HepG2 (cell line): ENCODE measurements around the gene ABCG1. TPM values are rescaled to one million over a fixed set of nuclear protein-coding genes. Genes with fewer than 3 reads are reported as not detected.

ENCODE experiments used
- ATAC-seq: fragments of 200-7000 bp; cut with Tn5 transposase; 3 replicates; pipeline ENCODE4 v1.9.1; 2020; ENCODE audit warnings: mild to moderate bottlenecking, moderate library complexity
- BruUV-seq: library from RNA; stranded (reverse); fragments of 400-500 nt; replicated peaks from 2 replicates; lab custom pipeline; 2021; lab: Mats Ljungman, UMichigan
- CTCF ChIA-PET: fragments of 300-600 bp; formaldehyde crosslinking; extraction: SDS; loops from one replicate; lab custom pipeline; 2021; ENCODE audit warnings: low total read pairs, inconsistent platforms, low intra/inter-chr PET ratio; lab: Yijun Ruan, JAX
- POLR2A ChIA-PET: fragments of 350-600 bp; sonication (Branson Sonifier 250); formaldehyde crosslinking; loops from one replicate; lab custom pipeline; 2020; ENCODE audit warnings: antibody characterized with exemption, inconsistent platforms; lab: Yijun Ruan, JAX
- DNase-seq: peaks from one replicate; pipeline ENCODE4 v3.0.0-alpha.2; 2015; ENCODE audit warnings: low spot score
- FAIRE-seq: peaks from 3 replicates; lab custom pipeline; 2011; peaks lifted over from hg19 to GRCh38; lab: Jason Lieb, UNC
- H2AFZ ChIP-seq: one replicate; pipeline ENCODE4 v1.6.1; 2011; ENCODE audit warnings: low read length, inconsistent platforms
- H3K27ac ChIP-seq: fragments of 300-600 bp; 3 replicates; pipeline ENCODE4 v1.8.0; 2011; ENCODE audit warnings: mixed run types, mild to moderate bottlenecking, mixed read lengths, low read length, inconsistent platforms; ENCODE audit not compliant: insufficient read depth; ENCODE audit errors: extremely low read length
- H3K27me3 ChIP-seq, 2 experiments: fragments of 200-600 bp in 1 of 2; 2 replicates in 1 of 2; 3 replicates in 1 of 2; pipeline versions ENCODE4 v1.6.0 to v1.8.0; 2011; ENCODE audit warnings: low read length in 2 of 2, mild to moderate bottlenecking in 2 of 2, moderate library complexity in 2 of 2, inconsistent platforms in 1 of 2; ENCODE audit not compliant: insufficient read depth in 2 of 2, control insufficient read depth in 1 of 2
- H3K36me3 ChIP-seq, 2 experiments: fragments of 200-600 bp in 1 of 2; replicated peaks in 1 of 2; 2 replicates in 1 of 2; 3 replicates in 1 of 2; pipeline versions ENCODE4 v1.5.1 to v1.8.0; 2011; ENCODE audit warnings: low read length in 2 of 2, inconsistent platforms in 1 of 2; ENCODE audit not compliant: insufficient read depth in 2 of 2, control insufficient read depth in 1 of 2
- H3K4me1 ChIP-seq: 2 replicates; pipeline ENCODE4 v1.5.1; 2012; ENCODE audit warnings: low read length, inconsistent platforms; ENCODE audit not compliant: insufficient read depth
- H3K4me2 ChIP-seq: 2 replicates; pipeline ENCODE4 v1.6.0; 2011; ENCODE audit warnings: low read depth, low read length, inconsistent platforms
- H3K4me3 ChIP-seq, 3 experiments: fragments of 200-600 bp in 1 of 3; sonication (generic), shearing (Covaris generic) in 1 of 3; replicated peaks in 1 of 3; 2 replicates each; pipeline ENCODE4 v1.5.1; 2011 to 2016; ENCODE audit warnings: low read length in 3 of 3, inconsistent platforms in 2 of 3, low read depth in 2 of 3, mild to moderate bottlenecking in 2 of 3, control low read depth in 1 of 3, mixed read lengths in 1 of 3; ENCODE audit not compliant: insufficient read depth in 1 of 3
- H3K79me2 ChIP-seq: one replicate; pipeline ENCODE4 v1.6.1; 2011; ENCODE audit warnings: low read length, inconsistent platforms; ENCODE audit not compliant: insufficient read depth
- H3K9ac ChIP-seq: 2 replicates; pipeline ENCODE4 v1.6.0; 2011; ENCODE audit warnings: mild to moderate bottlenecking, low read depth, low read length, inconsistent platforms; ENCODE audit not compliant: insufficient read depth
- H3K9me3 ChIP-seq: 2 replicates; pipeline ENCODE4 v1.5.1; 2012; ENCODE audit warnings: mild to moderate bottlenecking, low read length
- H4K20me1 ChIP-seq: 2 replicates; pipeline ENCODE4 v1.6.0; 2011; ENCODE audit warnings: inconsistent platforms, mild to moderate bottlenecking, low read length, moderate library complexity; ENCODE audit not compliant: insufficient read depth
- HNRNPLL ChIP-seq: fragments of 200-400 bp; formaldehyde crosslinking; IDR thresholded peaks from 2 replicates; pipeline ENCODE4 v1.6.1; 2017; ENCODE audit warnings: mild to moderate bottlenecking, low read depth, low read length; ENCODE audit not compliant: poor library complexity, severe bottlenecking
- MAFF ChIP-seq: IDR thresholded peaks from 2 replicates; pipeline ENCODE4 v1.6.1; 2011; ENCODE audit warnings: low read depth, low read length, improper control_type of control experiment
- MAFK ChIP-seq, 2 experiments: IDR thresholded peaks in 1 of 2; conservative IDR thresholded peaks in 1 of 2; 2 replicates each; pipeline ENCODE4 v1.6.1; 2011; ENCODE audit warnings: improper control_type of control experiment in 2 of 2, low read length in 2 of 2
- MED13 ChIP-seq: sonication (generic); formaldehyde crosslinking; IDR thresholded peaks from 2 replicates; pipeline ENCODE4 v1.5.0; 2020; ENCODE audit warnings: missing genetic modification reagents
- MEIS2 ChIP-seq: sonication (generic); formaldehyde crosslinking; IDR thresholded peaks from 2 replicates; pipeline ENCODE4 v1.9.0; 2021; ENCODE audit warnings: mild to moderate bottlenecking, missing genetic modification reagents
- NFYB ChIP-seq: sonication (generic); formaldehyde crosslinking; IDR thresholded peaks from 2 replicates; pipeline ENCODE4 v1.4.0; 2020; ENCODE audit warnings: missing genetic modification reagents
- NR1H2 ChIP-seq: sonication (generic); formaldehyde crosslinking; IDR thresholded peaks from 2 replicates; pipeline ENCODE4 v1.8.1; 2022; ENCODE audit warnings: low read depth, missing genetic modification reagents, borderline replicate concordance
- RFXAP ChIP-seq: sonication (generic); formaldehyde crosslinking; IDR thresholded peaks from 2 replicates; pipeline ENCODE4 v1.4.0; 2020; ENCODE audit warnings: missing genetic modification reagents, borderline replicate concordance
- RXRA ChIP-seq: sonication (generic); formaldehyde crosslinking; IDR thresholded peaks from 2 replicates; pipeline ENCODE4 v1.5.1; 2020; ENCODE audit warnings: missing genetic modification reagents
- ZNF143 ChIP-seq: sonication (generic); formaldehyde crosslinking; IDR thresholded peaks from 2 replicates; pipeline ENCODE4 v1.4.0; 2020; ENCODE audit warnings: missing genetic modification reagents
- ZNF501 ChIP-seq: sonication (generic); formaldehyde crosslinking; IDR thresholded peaks from 2 replicates; pipeline ENCODE4 v1.5.1; 2020; ENCODE audit warnings: mild to moderate bottlenecking, moderate library complexity, missing genetic modification reagents
- WGBS: methylation state at CpG from one replicate; pipeline ENCODE4 v1.1.6; 2017; ENCODE audit warnings: low lambda C conversion rate; 5-methylcytosine and 5-hydroxymethylcytosine counted together
- in situ Hi-C: cut with HindIII; loops from 2 replicates; pipeline ENCODE4 v1.10.0; 2017; ENCODE audit warnings: low pct_unique_long_range_greater_than_20kb; ENCODE audit not compliant: extremely low pct_ligation_motif_present
- intact Hi-C: fragments of 100-400 bp; cut with micrococcal nuclease; formaldehyde crosslinking; loops from one replicate; pipeline ENCODE4 v1.10.0; 2022; ENCODE audit not compliant: unreplicated experiment
- polyA plus RNA-seq, 8 experiments: library from polyadenylated mRNA; depleted of rRNA in 3 of 8; stranded (reverse) in 7 of 8; unstranded in 1 of 8; fragments of >200 nt; fragmentation: Illumina TruSeq in 4 of 8; extraction: Trizol in 4 of 8; gene quantifications; 2 replicates each; pipeline versions ENCODE4 v1.2.1 to v1.2.3, GENCODE V29; 2011 to 2016; ENCODE audit warnings: low read depth in 4 of 8, missing spikeins in 1 of 8, mixed read lengths in 1 of 8; ENCODE audit not compliant: insufficient read depth in 1 of 8
- total RNA-seq, 5 experiments: library from RNA; depleted of rRNA; stranded (reverse); fragments of >200 nt; fragmentation: Illumina TruSeq; extraction: Trizol; gene quantifications; 2 replicates each; pipeline ENCODE4 v1.2.3, GENCODE V29; 2016; ENCODE audit warnings: low read depth in 1 of 5
- TF ChIP-seq, protein P1 (sequence below): sonication (generic); formaldehyde crosslinking; IDR thresholded peaks from 2 replicates; pipeline ENCODE4 v1.5.1; 2020; ENCODE audit warnings: mild to moderate bottlenecking, missing genetic modification reagents, moderate library complexity
- TF ChIP-seq, protein P2 (sequence below): IDR thresholded peaks from 2 replicates; pipeline ENCODE4 v1.4.0; 2020; ENCODE audit warnings: mild to moderate bottlenecking, missing genetic modification reagents
- TF ChIP-seq, protein P3 (sequence below): IDR thresholded peaks from 2 replicates; pipeline ENCODE4 v1.6.1; 2016; ENCODE audit warnings: missing compliant biosample characterization, missing genetic modification reagents, borderline replicate concordance

Gene ABCG1
- total and polyA plus RNA-seq, 2 of the 13 experiments (the other 11 are each of a cell fraction or from before 2014, with no cell fraction given) = 0.04 TPM; not detected in 1

DNA sequence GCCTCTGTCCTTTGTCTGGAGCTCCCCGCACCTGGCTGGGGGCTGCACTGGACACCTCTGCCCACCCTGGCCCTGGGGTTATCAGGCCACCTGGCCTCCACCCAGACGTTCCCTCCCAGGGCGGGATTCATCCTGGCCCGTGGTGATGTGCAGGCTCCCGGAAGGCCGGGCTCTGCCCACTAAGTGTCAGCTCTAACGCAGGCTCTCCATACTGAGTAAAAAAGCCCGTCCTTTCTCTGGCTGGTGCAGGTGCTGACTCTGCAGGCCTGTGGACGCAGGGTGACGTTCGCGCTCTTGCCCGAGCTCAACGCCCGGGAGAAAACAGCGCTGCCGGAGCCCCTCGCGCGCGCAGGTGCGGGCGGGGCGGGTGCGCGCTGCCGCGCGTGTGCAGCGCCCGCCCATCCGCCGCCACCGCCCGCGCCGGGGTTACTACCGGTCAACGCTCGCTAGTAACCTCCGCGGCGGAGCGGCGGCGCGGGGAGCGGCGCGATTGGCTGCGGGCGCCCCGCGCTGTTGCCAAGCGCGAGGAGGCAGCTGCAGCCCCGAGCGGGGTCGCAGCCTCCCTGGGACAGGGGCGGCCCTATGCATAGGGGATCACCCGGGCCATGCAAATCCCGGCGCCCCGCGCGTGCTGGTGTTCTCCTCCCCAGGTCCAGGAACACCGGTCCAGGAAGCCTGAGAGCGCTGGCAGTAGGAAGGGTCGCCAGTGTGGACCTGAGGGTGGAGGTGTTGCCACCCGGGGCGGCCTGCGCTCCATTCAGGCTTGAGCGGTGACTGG is 15.7 kb downstream of the ABCG1 start:
- H4K20me1 ChIP-seq = no peaks in the 10 kb centered on the region
- no peaks in the 10 kb centered on the region for H3K79me2 ChIP-seq
- H3K9ac ChIP-seq = no peak overlapping the region
- H3K4me2 ChIP-seq = peak overlapping the region; percentile 73
- H3K36me3 ChIP-seq = no peaks in the 10 kb centered on the region
- CTCF ChIA-PET = no interaction called here
- FAIRE-seq = no peak
- peak overlapping the region in 2 of 3 experiments; percentile 25 to 62; a peak in 2 of 6 replicates for H3K4me3 ChIP-seq
- in situ Hi-C loops = no loop called here
- peaks cover 35% of the 10 kb centered on the region for H3K4me1 ChIP-seq
- DNase-seq = peak; percentile 4
- H3K27me3 ChIP-seq = peaks cover 0 to 66% of the 10 kb centered on the region in 2 experiments; a peak in 4 of 5 replicates
- H3K27ac ChIP-seq = no peak overlapping the region
- no peak overlapping the region for H2AFZ ChIP-seq
- intact Hi-C loops = no loop called here
- no TSS peak for BruUV-seq
- H3K9me3 ChIP-seq = no peaks in the 10 kb centered on the region
- POLR2A ChIA-PET = no interaction called here
- 16% methylated on average over 12 of the region's 73 CpGs for WGBS
- peak; percentile 85 for ATAC-seq
- peak; percentile 67 for TF ChIP-seq HNRNPLL
- peak; percentile 82 for TF ChIP-seq RXRA (CRISPR knock-in tag)
- TF ChIP-seq MAFF = peak; percentile 35; the same call in 1 of the 2 replicates
- 0 out of 2 replicates have a peak, but pooled peaks have one; percentile 22 for TF ChIP-seq ZNF501
- 0 out of 2 replicates have a peak, but pooled peaks have one; percentile 19 for TF ChIP-seq MEIS2
- TF ChIP-seq NFYB (CRISPR knock-in tag) = peak; percentile 38; the same call in 1 of the 2 replicates
- TF ChIP-seq, protein P1, sequence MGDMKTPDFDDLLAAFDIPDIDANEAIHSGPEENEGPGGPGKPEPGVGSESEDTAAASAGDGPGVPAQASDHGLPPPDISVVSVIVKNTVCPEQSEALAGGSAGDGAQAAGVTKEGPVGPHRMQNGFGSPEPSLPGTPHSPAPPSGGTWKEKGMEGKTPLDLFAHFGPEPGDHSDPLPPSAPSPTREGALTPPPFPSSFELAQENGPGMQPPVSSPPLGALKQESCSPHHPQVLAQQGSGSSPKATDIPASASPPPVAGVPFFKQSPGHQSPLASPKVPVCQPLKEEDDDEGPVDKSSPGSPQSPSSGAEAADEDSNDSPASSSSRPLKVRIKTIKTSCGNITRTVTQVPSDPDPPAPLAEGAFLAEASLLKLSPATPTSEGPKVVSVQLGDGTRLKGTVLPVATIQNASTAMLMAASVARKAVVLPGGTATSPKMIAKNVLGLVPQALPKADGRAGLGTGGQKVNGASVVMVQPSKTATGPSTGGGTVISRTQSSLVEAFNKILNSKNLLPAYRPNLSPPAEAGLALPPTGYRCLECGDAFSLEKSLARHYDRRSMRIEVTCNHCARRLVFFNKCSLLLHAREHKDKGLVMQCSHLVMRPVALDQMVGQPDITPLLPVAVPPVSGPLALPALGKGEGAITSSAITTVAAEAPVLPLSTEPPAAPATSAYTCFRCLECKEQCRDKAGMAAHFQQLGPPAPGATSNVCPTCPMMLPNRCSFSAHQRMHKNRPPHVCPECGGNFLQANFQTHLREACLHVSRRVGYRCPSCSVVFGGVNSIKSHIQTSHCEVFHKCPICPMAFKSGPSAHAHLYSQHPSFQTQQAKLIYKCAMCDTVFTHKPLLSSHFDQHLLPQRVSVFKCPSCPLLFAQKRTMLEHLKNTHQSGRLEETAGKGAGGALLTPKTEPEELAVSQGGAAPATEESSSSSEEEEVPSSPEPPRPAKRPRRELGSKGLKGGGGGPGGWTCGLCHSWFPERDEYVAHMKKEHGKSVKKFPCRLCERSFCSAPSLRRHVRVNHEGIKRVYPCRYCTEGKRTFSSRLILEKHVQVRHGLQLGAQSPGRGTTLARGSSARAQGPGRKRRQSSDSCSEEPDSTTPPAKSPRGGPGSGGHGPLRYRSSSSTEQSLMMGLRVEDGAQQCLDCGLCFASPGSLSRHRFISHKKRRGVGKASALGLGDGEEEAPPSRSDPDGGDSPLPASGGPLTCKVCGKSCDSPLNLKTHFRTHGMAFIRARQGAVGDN (CRISPR knock-in tag) = peak; percentile 42
- peak; percentile 39 to 47; a peak in 2 of 4 replicates for TF ChIP-seq MAFK (conservative IDR thresholded peaks at IDR 0.05 in 1 of 2, IDR thresholded peaks at IDR 0.05 in 1 of 2; ENCODE audit: low read length in 2 of 2)
- TF ChIP-seq NR1H2 (CRISPR knock-in tag) = peak; percentile 97
- TF ChIP-seq, protein P2, sequence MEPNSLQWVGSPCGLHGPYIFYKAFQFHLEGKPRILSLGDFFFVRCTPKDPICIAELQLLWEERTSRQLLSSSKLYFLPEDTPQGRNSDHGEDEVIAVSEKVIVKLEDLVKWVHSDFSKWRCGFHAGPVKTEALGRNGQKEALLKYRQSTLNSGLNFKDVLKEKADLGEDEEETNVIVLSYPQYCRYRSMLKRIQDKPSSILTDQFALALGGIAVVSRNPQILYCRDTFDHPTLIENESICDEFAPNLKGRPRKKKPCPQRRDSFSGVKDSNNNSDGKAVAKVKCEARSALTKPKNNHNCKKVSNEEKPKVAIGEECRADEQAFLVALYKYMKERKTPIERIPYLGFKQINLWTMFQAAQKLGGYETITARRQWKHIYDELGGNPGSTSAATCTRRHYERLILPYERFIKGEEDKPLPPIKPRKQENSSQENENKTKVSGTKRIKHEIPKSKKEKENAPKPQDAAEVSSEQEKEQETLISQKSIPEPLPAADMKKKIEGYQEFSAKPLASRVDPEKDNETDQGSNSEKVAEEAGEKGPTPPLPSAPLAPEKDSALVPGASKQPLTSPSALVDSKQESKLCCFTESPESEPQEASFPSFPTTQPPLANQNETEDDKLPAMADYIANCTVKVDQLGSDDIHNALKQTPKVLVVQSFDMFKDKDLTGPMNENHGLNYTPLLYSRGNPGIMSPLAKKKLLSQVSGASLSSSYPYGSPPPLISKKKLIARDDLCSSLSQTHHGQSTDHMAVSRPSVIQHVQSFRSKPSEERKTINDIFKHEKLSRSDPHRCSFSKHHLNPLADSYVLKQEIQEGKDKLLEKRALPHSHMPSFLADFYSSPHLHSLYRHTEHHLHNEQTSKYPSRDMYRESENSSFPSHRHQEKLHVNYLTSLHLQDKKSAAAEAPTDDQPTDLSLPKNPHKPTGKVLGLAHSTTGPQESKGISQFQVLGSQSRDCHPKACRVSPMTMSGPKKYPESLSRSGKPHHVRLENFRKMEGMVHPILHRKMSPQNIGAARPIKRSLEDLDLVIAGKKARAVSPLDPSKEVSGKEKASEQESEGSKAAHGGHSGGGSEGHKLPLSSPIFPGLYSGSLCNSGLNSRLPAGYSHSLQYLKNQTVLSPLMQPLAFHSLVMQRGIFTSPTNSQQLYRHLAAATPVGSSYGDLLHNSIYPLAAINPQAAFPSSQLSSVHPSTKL = no peak
- peak; percentile 97 for TF ChIP-seq RFXAP (CRISPR knock-in tag)
- TF ChIP-seq, protein P3, sequence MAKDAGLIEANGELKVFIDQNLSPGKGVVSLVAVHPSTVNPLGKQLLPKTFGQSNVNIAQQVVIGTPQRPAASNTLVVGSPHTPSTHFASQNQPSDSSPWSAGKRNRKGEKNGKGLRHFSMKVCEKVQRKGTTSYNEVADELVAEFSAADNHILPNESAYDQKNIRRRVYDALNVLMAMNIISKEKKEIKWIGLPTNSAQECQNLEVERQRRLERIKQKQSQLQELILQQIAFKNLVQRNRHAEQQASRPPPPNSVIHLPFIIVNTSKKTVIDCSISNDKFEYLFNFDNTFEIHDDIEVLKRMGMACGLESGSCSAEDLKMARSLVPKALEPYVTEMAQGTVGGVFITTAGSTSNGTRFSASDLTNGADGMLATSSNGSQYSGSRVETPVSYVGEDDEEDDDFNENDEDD = peak; percentile 66; the same call in 1 of the 2 replicates
- TF ChIP-seq MED13 (CRISPR knock-in tag) = 0 out of 2 replicates have a peak, but pooled peaks have one; percentile 28
- 0 out of 2 replicates have a peak, but pooled peaks have one; percentile 14 for TF ChIP-seq ZNF143
